Mesenchymal stem cell (in vitro differentiated cells and primary cell): ENCODE measurements around the gene AFF1. TPM values are rescaled to one million over a fixed set of nuclear protein-coding genes. Genes with fewer than 3 reads are reported as not detected.

ENCODE experiments used
- DNase-seq: peaks from one replicate; pipeline ENCODE4 v3.0.0-alpha.2; 2013
- H2AFZ ChIP-seq: one replicate; pipeline ENCODE4 v1.6.1; 2013; ENCODE audit warnings: low read depth, mild to moderate bottlenecking, control low read depth, inconsistent platforms, low read length, moderate library complexity
- H2AK5ac ChIP-seq: 2 replicates; pipeline ENCODE4 v1.6.1; 2013; ENCODE audit warnings: low read length, moderate library complexity, mild to moderate bottlenecking, inconsistent platforms; ENCODE audit not compliant: severe bottlenecking
- H2BK120ac ChIP-seq: one replicate; pipeline ENCODE4 v1.6.1; 2013; ENCODE audit warnings: low read depth, mild to moderate bottlenecking, inconsistent platforms, low read length, moderate library complexity
- H2BK12ac ChIP-seq, 2 experiments: one replicate each; pipeline ENCODE4 v1.6.1; 2013; ENCODE audit warnings: inconsistent platforms in 2 of 2, low read length in 2 of 2, mild to moderate bottlenecking in 2 of 2, moderate library complexity in 2 of 2, control low read depth in 1 of 2
- H2BK15ac ChIP-seq: one replicate; pipeline ENCODE4 v1.6.1; 2013; ENCODE audit warnings: mild to moderate bottlenecking, low read depth, inconsistent platforms; ENCODE audit not compliant: poor library complexity, severe bottlenecking
- H2BK5ac ChIP-seq: 2 replicates; pipeline ENCODE4 v1.6.1; 2013; ENCODE audit warnings: low read depth, mild to moderate bottlenecking, low read length, control low read depth, inconsistent platforms; ENCODE audit not compliant: poor library complexity, severe bottlenecking
- H3K14ac ChIP-seq, 2 experiments: one replicate each; pipeline ENCODE4 v1.6.1; 2013; ENCODE audit warnings: inconsistent platforms in 2 of 2, low read length in 2 of 2, control low read depth in 1 of 2, mild to moderate bottlenecking in 1 of 2, moderate library complexity in 1 of 2
- H3K18ac ChIP-seq, 2 experiments: one replicate each; pipeline ENCODE4 v1.6.1; 2013; ENCODE audit warnings: inconsistent platforms in 2 of 2, low read length in 2 of 2, control low read depth in 1 of 2, low read depth in 1 of 2, mild to moderate bottlenecking in 1 of 2
- H3K23ac ChIP-seq, 2 experiments: one replicate each; pipeline ENCODE4 v1.6.1; 2013; ENCODE audit warnings: inconsistent platforms in 2 of 2, low read length in 2 of 2, mild to moderate bottlenecking in 2 of 2, moderate library complexity in 2 of 2, control low read depth in 1 of 2
- H3K27ac ChIP-seq: 2 replicates; pipeline ENCODE4 v1.5.1; 2013; ENCODE audit warnings: mild to moderate bottlenecking, moderate library complexity, low read length, control low read depth, inconsistent platforms; ENCODE audit not compliant: poor library complexity, severe bottlenecking
- H3K27me3 ChIP-seq, 2 experiments: 2 replicates each; pipeline versions ENCODE4 v1.6.1 to v1.7.0; 2013; ENCODE audit warnings: low read length in 2 of 2, mild to moderate bottlenecking in 2 of 2, moderate library complexity in 2 of 2, control low read depth in 1 of 2, inconsistent platforms in 1 of 2; ENCODE audit not compliant: control insufficient read depth in 1 of 2, insufficient read depth in 1 of 2
- H3K36me3 ChIP-seq, 2 experiments: 2 replicates each; pipeline versions ENCODE4 v1.6.1 to v1.7.0; 2013; ENCODE audit warnings: low read length in 2 of 2, control low read depth in 1 of 2, inconsistent platforms in 1 of 2, low read depth in 1 of 2, mild to moderate bottlenecking in 1 of 2; ENCODE audit not compliant: insufficient read depth in 2 of 2, control insufficient read depth in 1 of 2
- H3K4ac ChIP-seq, 2 experiments: one replicate each; pipeline ENCODE4 v1.6.1; 2013; ENCODE audit warnings: inconsistent platforms in 2 of 2, low read length in 2 of 2, mild to moderate bottlenecking in 2 of 2, moderate library complexity in 2 of 2, control low read depth in 1 of 2, low read depth in 1 of 2
- H3K4me1 ChIP-seq: 2 replicates; pipeline ENCODE4 v1.6.1; 2013; ENCODE audit warnings: low read depth, low read length, control low read depth; ENCODE audit not compliant: control insufficient read depth, insufficient read depth
- H3K4me2 ChIP-seq: 2 replicates; pipeline ENCODE4 v1.6.1; 2013; ENCODE audit warnings: low read length, mild to moderate bottlenecking, inconsistent platforms; ENCODE audit not compliant: poor library complexity, severe bottlenecking
- H3K4me3 ChIP-seq, 2 experiments: 2 replicates each; pipeline versions ENCODE4 v1.5.1 to v1.7.0; 2013; ENCODE audit warnings: low read length in 2 of 2, mild to moderate bottlenecking in 2 of 2, control low read depth in 1 of 2, low read depth in 1 of 2; ENCODE audit not compliant: insufficient read depth in 1 of 2
- H3K79me1 ChIP-seq: replicated peaks from 2 replicates; pipeline ENCODE4 v1.6.1; 2013; ENCODE audit warnings: mild to moderate bottlenecking, control low read depth, low read length, inconsistent platforms; ENCODE audit not compliant: poor library complexity, severe bottlenecking
- H3K9ac ChIP-seq: 2 replicates; pipeline ENCODE4 v1.7.0; 2013; ENCODE audit warnings: mild to moderate bottlenecking, low read length, moderate library complexity
- H3K9me3 ChIP-seq: 2 replicates; pipeline ENCODE4 v1.7.0; 2013; ENCODE audit warnings: mild to moderate bottlenecking, low read length; ENCODE audit not compliant: control insufficient read depth
- H4K8ac ChIP-seq: one replicate; pipeline ENCODE4 v1.6.1; 2013; ENCODE audit warnings: inconsistent platforms, mild to moderate bottlenecking, low read length, moderate library complexity
- H4K91ac ChIP-seq: one replicate; pipeline ENCODE4 v1.6.1; 2013; ENCODE audit warnings: mild to moderate bottlenecking, low read length, inconsistent platforms
- WGBS: methylation state at CpG from one replicate; pipeline ENCODE4 v1.1.7; 2013; ENCODE audit warnings: mixed read lengths; 5-methylcytosine and 5-hydroxymethylcytosine counted together
- polyA plus RNA-seq, 2 experiments: library from polyadenylated mRNA; stranded (reverse); fragments of 200-250 nt; gene quantifications; one replicate each; pipeline ENCODE4 v1.2.3, GENCODE V29; 2013

AFF1 gene
- 20.2 TPM for polyA plus RNA-seq (2013, experiment 1 of 2)
- 18.9 TPM for polyA plus RNA-seq (2013, experiment 2 of 2)

GRCh38 chr4:86934771-86935565, at the start of gene AFF1:
Gene AFF1, plus strand, starts transcription at chr4:86935011. Its CDS starts 13,523 bp downstream, at chr4:86948534.
- H3K4me3 ChIP-seq = peak within 1 kb of the TSS; percentile 94 to 98
- H3K4me2 ChIP-seq = peak within 1 kb of the TSS; percentile 86
- H3K27ac ChIP-seq = peak within 1 kb of the TSS; percentile 86
- H3K4me1 ChIP-seq = peaks cover 1% of the 10 kb centered on the region
- H4K8ac ChIP-seq = peak within 1 kb of the TSS; percentile 80
- no peaks in the 10 kb centered on the region for H3K9me3 ChIP-seq
- peak within 1 kb of the TSS; percentile 91 for H2BK5ac ChIP-seq
- peak within 1 kb of the TSS in 1 of 2 experiments; percentile 97 for H3K14ac ChIP-seq
- H3K23ac ChIP-seq = peak within 1 kb of the TSS in 1 of 2 experiments; percentile 99
- H2BK15ac ChIP-seq = peak within 1 kb of the TSS; percentile 16
- H2AFZ ChIP-seq = peak within 1 kb of the TSS; percentile 89
- H3K4ac ChIP-seq = peak within 1 kb of the TSS; percentile 46 to 96
- H3K36me3 ChIP-seq = peaks cover 0 to 15% of the 10 kb centered on the region in 2 experiments
- DNase-seq = peak; percentile 93
- peaks cover 2% of the 10 kb centered on the region for H3K79me1 ChIP-seq
- peak within 1 kb of the TSS; percentile 88 to 99 for H3K18ac ChIP-seq
- peak within 1 kb of the TSS in 1 of 2 experiments; percentile 94 for H2BK12ac ChIP-seq
- WGBS = 2% methylated on average over 45 of the region's 97 CpGs
- no peak within 1 kb of the TSS for H2AK5ac ChIP-seq
- peak within 1 kb of the TSS; percentile 64 for H2BK120ac ChIP-seq
- peak within 1 kb of the TSS; percentile 95 for H4K91ac ChIP-seq
- H3K9ac ChIP-seq = peak within 1 kb of the TSS; percentile 97
- H3K27me3 ChIP-seq = no peaks in the 10 kb centered on the region

- no peak overlapping the region for H2BK15ac ChIP-seq
- H3K27me3 ChIP-seq = no peaks in the 10 kb centered on the region
- no peak overlapping the region for H3K4me3 ChIP-seq
- 91% methylated on average over 6 of the region's 7 CpGs for WGBS
- H2AFZ ChIP-seq = no peak overlapping the region
- H4K8ac ChIP-seq = no peak overlapping the region
- H2AK5ac ChIP-seq = no peak overlapping the region
- no peak overlapping the region for H2BK120ac ChIP-seq
- H3K18ac ChIP-seq = no peak overlapping the region
- H3K9ac ChIP-seq = no peak overlapping the region
- H3K14ac ChIP-seq = no peak overlapping the region
- no peak overlapping the region for H2BK12ac ChIP-seq
- H3K23ac ChIP-seq = no peak overlapping the region
- DNase-seq = no peak
- H3K4ac ChIP-seq = no peak overlapping the region
- no peaks in the 10 kb centered on the region for H3K9me3 ChIP-seq
- no peak overlapping the region for H3K4me2 ChIP-seq
- H3K27ac ChIP-seq = no peak overlapping the region
- H2BK5ac ChIP-seq = no peak overlapping the region
- H3K79me1 ChIP-seq = no peaks in the 10 kb centered on the region
- no peak overlapping the region for H4K91ac ChIP-seq
- peaks cover 0 to 3% of the 10 kb centered on the region in 2 experiments for H3K36me3 ChIP-seq
- peaks cover 8% of the 10 kb centered on the region for H3K4me1 ChIP-seq
These were observed 44.0 kb upstream of the AFF1 start for GRCh38 chr4:86890790-86891189.

GRCh38 chr4:86891762-86892635, 42.8 kb upstream of the AFF1 start, which contains the start of gene C4orf36:
Gene C4orf36, minus strand, starts transcription at chr4:86892422. Its CDS starts 902 bp downstream, at chr4:86891520.
- Histone ChIP-seq H3K4me3 (peak within 1 kb of the TSS; percentile 82 to 85), H4K8ac (peak within 1 kb of the TSS; percentile 86)
- 1% methylated on average over 76 of the region's 84 CpGs for WGBS

More at GRCh38 chr4:86891762-86892635, 42.8 kb upstream of the AFF1 start, which contains the start of gene C4orf36:
- H3K14ac ChIP-seq = peak within 1 kb of the TSS; percentile 8 to 92
- H2AK5ac ChIP-seq = peak within 1 kb of the TSS; percentile 4
- H3K27me3 ChIP-seq = no peaks in the 10 kb centered on the region
- H3K9ac ChIP-seq = peak within 1 kb of the TSS; percentile 86
- H3K36me3 ChIP-seq = peaks cover 0 to 3% of the 10 kb centered on the region in 2 experiments
- peak within 1 kb of the TSS in 1 of 2 experiments; percentile 21 for H2BK12ac ChIP-seq
- H3K79me1 ChIP-seq = no peaks in the 10 kb centered on the region
- peak within 1 kb of the TSS; percentile 91 for H2AFZ ChIP-seq
- H3K18ac ChIP-seq = peak within 1 kb of the TSS; percentile 5 to 72
- peaks cover 8% of the 10 kb centered on the region for H3K4me1 ChIP-seq
- peak within 1 kb of the TSS; percentile 18 for H3K27ac ChIP-seq
- DNase-seq = peak; percentile 41
- H3K4me2 ChIP-seq = peak within 1 kb of the TSS; percentile 97
- H3K4ac ChIP-seq = peak within 1 kb of the TSS in 1 of 2 experiments; percentile 68
- peak within 1 kb of the TSS; percentile 60 for H2BK15ac ChIP-seq
- peak within 1 kb of the TSS; percentile 46 to 83 for H3K23ac ChIP-seq
- no peaks in the 10 kb centered on the region for H3K9me3 ChIP-seq
- H4K91ac ChIP-seq = peak within 1 kb of the TSS; percentile 81
- H2BK120ac ChIP-seq = no peak within 1 kb of the TSS
- H2BK5ac ChIP-seq = peak within 1 kb of the TSS; percentile 47
